ENCODE results near the gene RANBP17.

- TF ChIP-seq ZNF830 (tag by site-specific recombination; IDR thresholded peaks at IDR 0.05; ENCODE audit: low read depth), result no peak
- TF ChIP-seq CTCF (tag by site-specific recombination; IDR thresholded peaks at IDR 0.05), result no peak
- no peak for TF ChIP-seq HOXC10 (CRISPR knock-in tag; IDR thresholded peaks at IDR 0.05)
- TF ChIP-seq ZNF280D (tag by site-specific recombination; IDR thresholded peaks at IDR 0.05), result no peak
- TF ChIP-seq KLF9 (tag by site-specific recombination; IDR thresholded peaks at IDR 0.05; ENCODE audit: low read depth), result no peak
- no peak for TF ChIP-seq TSHZ1 (tag by site-specific recombination; IDR thresholded peaks at IDR 0.05; ENCODE audit: borderline replicate concordance)
- TF ChIP-seq ZBTB17 (tag by site-specific recombination; IDR thresholded peaks at IDR 0.05), result no peak
- TF ChIP-seq ZBTB20 (tag by site-specific recombination; IDR thresholded peaks at IDR 0.05), result no peak
- no peak for TF ChIP-seq ZNF610 (tag by site-specific recombination; IDR thresholded peaks at IDR 0.05; ENCODE audit: borderline replicate concordance)
- TF ChIP-seq ZNF529 (tag by site-specific recombination; IDR thresholded peaks at IDR 0.05; ENCODE audit: insufficient replicate concordance), result no peak
Observed at GRCh38 chr5:170863646-170864045, 1.8 kb downstream of the RANBP17 start.
